Activated T-helper 2 cell treated with anti-CD3 and anti-CD28 coated beads, Interferon-gamma antibody, Interleukin-2, Interleukin-4, amounts not matched to agents 10 μg/mL and 5 μg/mL and 100 μg/mL, durations not matched to agents 14 hours and 24 hours and 36 hours (primary cell): ENCODE data around the gene FADS1. TPM values are rescaled to one million over a fixed set of nuclear protein-coding genes. Genes with fewer than 3 reads are reported as not detected.

ENCODE experiments used
- DNase-seq: peaks from one replicate; pipeline ENCODE4 v3.0.0; 2021; ENCODE audit warnings: low spot score
- H3K27ac Mint-ChIP-seq: one replicate; pipeline ENCODE4 v1.8.0; 2021; ENCODE audit warnings: mixed read lengths
- H3K27me3 Mint-ChIP-seq: one replicate; pipeline ENCODE4 v1.8.0; 2021; ENCODE audit warnings: low read depth, mixed read lengths
- H3K36me3 Mint-ChIP-seq: one replicate; pipeline ENCODE4 v1.8.0; 2021; ENCODE audit warnings: low read depth, mixed read lengths
- H3K4me1 Mint-ChIP-seq: one replicate; pipeline ENCODE4 v1.8.0; 2021; ENCODE audit warnings: low read depth, mixed read lengths
- H3K4me3 Mint-ChIP-seq: one replicate; pipeline ENCODE4 v1.8.0; 2021; ENCODE audit warnings: low read depth, mild to moderate bottlenecking, moderate library complexity, mixed read lengths
- H3K9me3 Mint-ChIP-seq: one replicate; pipeline ENCODE4 v1.8.0; 2021; ENCODE audit warnings: mixed read lengths
- intact Hi-C: fragments of 100-400 bp; cut with micrococcal nuclease; formaldehyde crosslinking; loops from one replicate; pipeline ENCODE4 v1.15.1; 2023
- total RNA-seq: library from RNA; stranded (reverse); gene quantifications from 2 replicates; pipeline ENCODE4 v1.2.3, GENCODE V29; 2022

Gene FADS1
- total RNA-seq, 1 donor from 2014 or later, result 116 TPM

DNA sequence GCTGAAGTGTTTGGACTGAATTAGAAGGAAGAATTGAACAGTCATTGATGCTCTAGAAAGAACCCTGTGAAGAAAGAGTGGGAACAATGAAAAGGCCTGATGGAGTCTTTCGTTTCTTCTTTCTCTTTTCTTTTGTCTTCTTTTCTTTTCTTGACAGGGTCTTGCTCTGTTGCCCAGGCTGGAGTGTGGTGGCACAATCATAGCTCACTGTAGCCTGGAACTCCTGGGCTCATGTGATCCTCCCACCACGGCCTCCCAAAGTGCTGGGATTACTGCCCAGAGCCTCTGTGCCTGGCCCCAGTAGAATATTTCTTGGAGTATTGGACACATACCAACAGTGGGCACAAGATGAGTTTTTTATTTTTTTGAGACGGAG is 23.0 kb downstream of the FADS1 start:
- Mint-ChIP-seq H3K27me3 (no peaks in the 10 kb centered on the region), H3K36me3 (peaks cover 65% of the 10 kb centered on the region), H3K4me1 (peaks cover 47% of the 10 kb centered on the region), H3K9me3 (no peaks in the 10 kb centered on the region), H3K27ac (peak overlapping the region; percentile 99), H3K4me3 (peak overlapping the region; percentile 98)
- intact Hi-C loops, result loop anchor here (2.0 to 5.0 kb wide), 3 partner anchors 41 to 328 kb away; partner anchors contain the start of genes FADS3 and INCENP
- no peak for DNase-seq

DNA sequence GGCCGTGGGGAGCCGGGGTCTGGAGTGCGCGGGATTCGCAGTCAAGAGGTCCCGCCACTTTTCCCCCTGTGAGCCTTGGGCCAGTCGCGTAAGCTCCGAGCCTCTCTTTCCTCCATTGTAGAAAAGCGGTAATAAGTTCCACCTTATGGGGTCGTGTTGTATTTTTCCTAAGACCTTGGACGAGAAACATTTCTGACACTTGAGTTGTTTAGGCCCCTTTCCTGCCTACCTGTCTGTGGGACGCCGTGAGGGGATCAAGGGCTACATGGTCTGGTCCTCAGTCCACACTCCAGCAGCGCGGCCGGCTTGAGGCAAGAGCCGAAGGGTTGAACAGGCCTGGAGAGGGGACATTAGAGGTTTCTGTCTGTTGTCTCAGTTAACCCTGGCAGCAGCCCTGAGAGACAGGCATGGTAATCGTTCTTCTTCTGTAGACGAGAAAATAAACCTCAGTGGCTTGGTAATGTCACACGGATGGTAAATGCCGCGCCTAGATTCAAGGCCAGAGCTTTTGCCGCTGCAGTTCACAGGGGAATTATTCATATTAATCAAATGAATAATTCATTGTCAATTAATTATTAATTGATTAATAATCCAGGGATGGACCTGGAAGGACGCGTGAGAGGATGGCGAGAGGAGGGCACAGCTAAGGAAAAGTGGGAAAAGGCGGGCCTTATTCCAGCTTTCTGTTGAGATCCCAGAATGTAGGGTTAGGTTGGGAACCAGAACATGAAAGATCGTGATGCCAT is 23.5 kb downstream of the FADS1 start:
- peaks cover 67% of the 10 kb centered on the region for H3K36me3 Mint-ChIP-seq
- no peaks in the 10 kb centered on the region for H3K9me3 Mint-ChIP-seq
- peaks cover 46% of the 10 kb centered on the region for H3K4me1 Mint-ChIP-seq
- H3K27ac Mint-ChIP-seq, result peak overlapping the region; percentile 99
- H3K27me3 Mint-ChIP-seq, result no peaks in the 10 kb centered on the region
- intact Hi-C loops, result loop anchor here (2.0 to 5.0 kb wide), 3 partner anchors 42 to 329 kb away; partner anchors contain the start of genes FADS3 and INCENP
- DNase-seq, result no peak
- peak overlapping the region; percentile 98 for H3K4me3 Mint-ChIP-seq

- intact Hi-C loops, result loop anchor here (1.0 to 5.0 kb wide), 4 partner anchors 23 to 330 kb away; partner anchors contain the start of genes FADS3 and INCENP
- no peaks in the 10 kb centered on the region for H3K9me3 Mint-ChIP-seq
- H3K4me3 Mint-ChIP-seq, result peak within 1 kb of the TSS; percentile 98
- H3K27ac Mint-ChIP-seq, result peak within 1 kb of the TSS; percentile 99
- peaks cover 45% of the 10 kb centered on the region for H3K4me1 Mint-ChIP-seq
- DNase-seq, result peak; percentile 87
- no peaks in the 10 kb centered on the region for H3K27me3 Mint-ChIP-seq
- H3K36me3 Mint-ChIP-seq, result peaks cover 69% of the 10 kb centered on the region
These were observed 24.3 kb downstream of the FADS1 start, which contains the start of the genes FEN1 and TMEM258 for GRCh38 chr11:61792310-61793082. Gene FEN1 (plus strand): TSS chr11:61792911. CDS start chr11:61795362, 2,451 bp downstream. Gene TMEM258 (minus strand): TSS chr11:61792599. CDS start chr11:61792558, 41 bp downstream.

GRCh38 chr11:61791737-61792309 is 25.0 kb downstream of the FADS1 start:
- Mint-ChIP-seq H3K27me3 (no peaks in the 10 kb centered on the region), H3K4me1 (peaks cover 38% of the 10 kb centered on the region), H3K4me3 (peak overlapping the region; percentile 98), H3K9me3 (no peaks in the 10 kb centered on the region), H3K36me3 (peaks cover 65% of the 10 kb centered on the region), H3K27ac (peak overlapping the region; percentile 99)
- intact Hi-C loops, result loop anchor here (1.0 to 5.0 kb wide), 4 partner anchors 23 to 330 kb away; partner anchors contain the start of genes FADS3 and INCENP
- peak; percentile 49 for DNase-seq

- no peak for DNase-seq
- H3K9me3 Mint-ChIP-seq, result no peaks in the 10 kb centered on the region
- intact Hi-C loops, result no loop called here
These were observed 28.8 kb downstream of the FADS1 start for GRCh38 chr11:61787928-61788491.

DNA sequence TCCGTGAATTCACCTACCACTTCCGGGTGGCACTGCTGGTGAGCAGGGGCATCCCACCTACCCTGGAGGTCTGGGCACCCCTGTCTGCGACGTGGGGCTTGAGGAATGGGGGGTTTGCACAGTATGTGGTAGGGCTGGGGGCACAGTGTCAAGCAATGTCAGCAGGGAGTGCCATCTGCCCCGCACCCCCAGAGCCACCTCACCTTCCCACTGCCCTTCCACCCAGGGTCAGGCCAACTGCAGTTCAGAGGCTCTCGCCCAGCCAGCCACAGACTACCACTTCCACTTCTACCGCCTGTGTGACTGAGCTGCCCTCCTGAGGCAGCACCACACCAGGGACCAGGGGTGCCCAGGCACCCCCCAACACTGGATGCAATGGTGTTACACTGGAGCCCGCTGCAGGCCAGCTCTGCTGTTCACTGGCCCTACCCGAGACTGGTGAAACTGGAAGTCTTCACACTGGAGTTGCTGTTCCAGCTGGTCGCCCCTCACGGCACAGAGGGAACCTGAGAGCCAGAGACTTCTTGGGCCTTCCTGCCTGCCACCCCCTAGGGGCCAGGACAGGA is 30.9 kb downstream of the FADS1 start:
- no peak overlapping the region for H3K27ac Mint-ChIP-seq
- intact Hi-C loops, result no loop called here
- H3K4me1 Mint-ChIP-seq, result peaks cover 7% of the 10 kb centered on the region
- H3K4me3 Mint-ChIP-seq, result no peak overlapping the region
- no peaks in the 10 kb centered on the region for H3K27me3 Mint-ChIP-seq
- no peaks in the 10 kb centered on the region for H3K9me3 Mint-ChIP-seq
- peaks cover 45% of the 10 kb centered on the region for H3K36me3 Mint-ChIP-seq
- no peak for DNase-seq

More at GRCh38 chr11:61787928-61788491, 28.8 kb downstream of the FADS1 start:
- peaks cover 53% of the 10 kb centered on the region for H3K36me3 Mint-ChIP-seq
- H3K27ac Mint-ChIP-seq, result no peak overlapping the region
- H3K4me3 Mint-ChIP-seq, result no peak overlapping the region
- H3K4me1 Mint-ChIP-seq, result peaks cover 12% of the 10 kb centered on the region
- H3K27me3 Mint-ChIP-seq, result no peaks in the 10 kb centered on the region

DNA sequence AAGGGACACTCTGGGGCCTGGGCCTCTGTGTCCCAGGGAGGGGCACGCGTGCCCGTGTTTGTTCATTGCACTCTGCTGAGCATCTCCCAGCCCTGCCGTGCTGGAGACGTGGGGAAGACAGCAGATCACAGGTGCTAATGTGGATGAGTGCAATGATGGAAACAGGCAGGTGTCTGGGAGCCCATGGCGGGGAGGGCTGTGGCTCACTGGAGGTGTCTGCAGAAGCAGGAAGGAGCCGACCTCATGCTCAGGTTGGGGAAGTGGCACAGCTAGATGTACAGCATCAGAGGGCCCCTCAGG is 32.3 kb downstream of the FADS1 start:
- no peak for DNase-seq
- H3K27me3 Mint-ChIP-seq, result no peaks in the 10 kb centered on the region
- peaks cover 34% of the 10 kb centered on the region for H3K36me3 Mint-ChIP-seq
- no peak overlapping the region for H3K27ac Mint-ChIP-seq
- H3K9me3 Mint-ChIP-seq, result no peaks in the 10 kb centered on the region
- intact Hi-C loops, result no loop called here
- no peak overlapping the region for H3K4me3 Mint-ChIP-seq
- peaks cover 3% of the 10 kb centered on the region for H3K4me1 Mint-ChIP-seq

GRCh38 chr11:61783717-61784505 is 32.9 kb downstream of the FADS1 start:
- no peaks in the 10 kb centered on the region for H3K27me3 Mint-ChIP-seq
- DNase-seq, result no peak
- H3K9me3 Mint-ChIP-seq, result no peaks in the 10 kb centered on the region
- intact Hi-C loops, result no loop called here
- H3K4me3 Mint-ChIP-seq, result no peak overlapping the region
- peaks cover 29% of the 10 kb centered on the region for H3K36me3 Mint-ChIP-seq
- H3K4me1 Mint-ChIP-seq, result no peaks in the 10 kb centered on the region
- no peak overlapping the region for H3K27ac Mint-ChIP-seq

DNA sequence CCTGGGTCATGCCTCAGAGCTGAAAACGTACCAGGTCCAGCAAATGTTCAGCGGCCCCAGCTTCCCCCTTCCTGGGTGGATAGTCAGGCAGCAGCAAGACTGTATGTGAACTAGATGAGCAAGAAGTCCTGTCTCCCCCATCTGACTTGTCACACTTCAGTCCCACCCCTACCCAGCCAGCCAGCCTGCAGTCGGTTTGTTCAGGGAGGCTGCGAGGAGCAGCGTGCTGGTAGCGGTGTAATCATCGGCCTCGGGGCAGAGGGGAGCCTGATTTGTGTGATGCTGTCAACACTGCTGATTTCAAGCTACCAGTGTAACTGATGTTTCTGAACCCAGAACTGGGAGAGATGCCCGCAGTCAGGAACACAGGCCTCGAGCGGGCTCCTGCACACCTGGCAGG is 34.0 kb downstream of the FADS1 start:
- DNase-seq, result no peak
- no peak overlapping the region for H3K27ac Mint-ChIP-seq
- H3K27me3 Mint-ChIP-seq, result no peaks in the 10 kb centered on the region
- H3K4me1 Mint-ChIP-seq, result peaks cover 4% of the 10 kb centered on the region
- no peaks in the 10 kb centered on the region for H3K9me3 Mint-ChIP-seq
- no peak overlapping the region for H3K4me3 Mint-ChIP-seq
- peaks cover 19% of the 10 kb centered on the region for H3K36me3 Mint-ChIP-seq
- intact Hi-C loops, result no loop called here

DNA sequence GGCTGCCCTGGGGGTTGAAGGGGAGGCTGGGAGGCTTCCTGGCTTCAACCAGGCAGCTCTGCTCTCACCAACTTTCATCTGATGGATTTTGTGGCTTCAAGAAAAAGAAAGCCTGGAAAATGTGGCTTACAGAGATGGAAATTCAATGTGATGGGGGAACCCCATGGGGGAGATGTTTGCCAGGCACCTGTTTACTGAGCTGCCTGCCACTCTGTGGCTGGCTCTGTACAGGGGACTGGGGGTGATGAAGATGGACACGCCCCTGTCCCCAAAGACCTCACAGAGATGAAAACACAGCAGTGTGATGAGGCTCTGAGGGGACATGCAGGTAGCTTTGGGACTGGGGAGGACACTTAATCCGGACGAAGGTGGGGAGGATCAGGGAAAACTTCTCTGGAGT is 34.5 kb downstream of the FADS1 start:
- no peaks in the 10 kb centered on the region for H3K27me3 Mint-ChIP-seq
- peaks cover 15% of the 10 kb centered on the region for H3K36me3 Mint-ChIP-seq
- H3K9me3 Mint-ChIP-seq, result no peaks in the 10 kb centered on the region
- no peak for DNase-seq
- peaks cover 6% of the 10 kb centered on the region for H3K4me1 Mint-ChIP-seq
- no peak overlapping the region for H3K27ac Mint-ChIP-seq
- H3K4me3 Mint-ChIP-seq, result no peak overlapping the region
- intact Hi-C loops, result no loop called here

GRCh38 chr11:61781585-61781984 is 35.2 kb downstream of the FADS1 start:
- Mint-ChIP-seq H3K27ac (no peak overlapping the region), H3K27me3 (no peaks in the 10 kb centered on the region), H3K4me1 (peaks cover 11% of the 10 kb centered on the region), H3K4me3 (no peak overlapping the region), H3K36me3 (peaks cover 11% of the 10 kb centered on the region), H3K9me3 (no peaks in the 10 kb centered on the region)
- no peak for DNase-seq
- intact Hi-C loops, result no loop called here
